Chondrocyte (in vitro differentiated cells): ENCODE results near the gene THEM4. TPM values are rescaled to one million over a fixed set of nuclear protein-coding genes. Genes with fewer than 3 reads are reported as not detected.

ENCODE experiments used
- DNase-seq: peaks from one replicate; pipeline ENCODE4 v3.0.0; 2021; ENCODE audit warnings: mixed read lengths, low spot score
- H3K27ac Mint-ChIP-seq: one replicate; pipeline ENCODE4 v1.8.0; 2021; ENCODE audit warnings: mild to moderate bottlenecking, moderate library complexity, mixed read lengths; ENCODE audit not compliant: unreplicated experiment
- H3K27me3 Mint-ChIP-seq: 2 replicates; pipeline ENCODE4 v1.8.0; 2021; ENCODE audit warnings: low read depth, mixed read lengths
- H3K36me3 Mint-ChIP-seq: 2 replicates; pipeline ENCODE4 v1.8.0; 2021; ENCODE audit warnings: low read depth, mixed read lengths
- H3K4me1 Mint-ChIP-seq: 2 replicates; pipeline ENCODE4 v1.8.0; 2021; ENCODE audit warnings: low read depth, mild to moderate bottlenecking, mixed read lengths
- H3K4me3 Mint-ChIP-seq: one replicate; pipeline ENCODE4 v1.8.0; 2021; ENCODE audit warnings: mild to moderate bottlenecking, moderate library complexity, mixed read lengths; ENCODE audit not compliant: unreplicated experiment
- H3K9me3 Mint-ChIP-seq: 2 replicates; pipeline ENCODE4 v1.8.0; 2021; ENCODE audit warnings: low read depth, mixed read lengths
- total RNA-seq: library from RNA; stranded (reverse); gene quantifications from 3 replicates; pipeline ENCODE4 v1.2.1, GENCODE V29; 2021
- TF ChIP-seq, protein P1 (sequence below): fragments of 200-600 bp; sonication (generic); IDR thresholded peaks from 2 replicates; pipeline ENCODE4 v1.5.0; 2021; ENCODE audit warnings: antibody characterized with exemption, mild to moderate bottlenecking, moderate library complexity

THEM4 gene
- total RNA-seq, 1 donor from 2014 or later, result 6.9 TPM

DNA sequence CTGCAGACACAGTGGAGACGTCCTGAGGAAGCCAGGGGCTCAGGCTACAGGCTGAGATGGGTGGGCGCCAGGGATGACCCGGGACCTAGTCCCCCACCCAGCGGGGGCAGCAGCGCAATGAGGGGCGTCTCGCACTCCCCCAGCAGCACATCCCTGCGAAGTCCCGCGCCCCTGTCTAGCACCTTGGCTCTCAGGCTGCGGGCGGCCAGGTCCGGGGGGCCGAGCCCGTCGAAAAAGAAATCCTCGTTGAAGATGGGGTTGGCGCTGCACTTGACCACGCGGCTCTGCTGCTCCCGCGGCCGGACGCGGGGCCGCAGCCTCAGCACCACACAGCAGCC is 71.5 kb downstream of the THEM4 start:
- peak overlapping the region; percentile 27 for H3K4me3 Mint-ChIP-seq
- no peak for DNase-seq
- peaks cover 14% of the 10 kb centered on the region for H3K4me1 Mint-ChIP-seq
- no peak overlapping the region for H3K27ac Mint-ChIP-seq
- no peaks in the 10 kb centered on the region for H3K36me3 Mint-ChIP-seq
- no peaks in the 10 kb centered on the region for H3K9me3 Mint-ChIP-seq
- TF ChIP-seq, protein P1, sequence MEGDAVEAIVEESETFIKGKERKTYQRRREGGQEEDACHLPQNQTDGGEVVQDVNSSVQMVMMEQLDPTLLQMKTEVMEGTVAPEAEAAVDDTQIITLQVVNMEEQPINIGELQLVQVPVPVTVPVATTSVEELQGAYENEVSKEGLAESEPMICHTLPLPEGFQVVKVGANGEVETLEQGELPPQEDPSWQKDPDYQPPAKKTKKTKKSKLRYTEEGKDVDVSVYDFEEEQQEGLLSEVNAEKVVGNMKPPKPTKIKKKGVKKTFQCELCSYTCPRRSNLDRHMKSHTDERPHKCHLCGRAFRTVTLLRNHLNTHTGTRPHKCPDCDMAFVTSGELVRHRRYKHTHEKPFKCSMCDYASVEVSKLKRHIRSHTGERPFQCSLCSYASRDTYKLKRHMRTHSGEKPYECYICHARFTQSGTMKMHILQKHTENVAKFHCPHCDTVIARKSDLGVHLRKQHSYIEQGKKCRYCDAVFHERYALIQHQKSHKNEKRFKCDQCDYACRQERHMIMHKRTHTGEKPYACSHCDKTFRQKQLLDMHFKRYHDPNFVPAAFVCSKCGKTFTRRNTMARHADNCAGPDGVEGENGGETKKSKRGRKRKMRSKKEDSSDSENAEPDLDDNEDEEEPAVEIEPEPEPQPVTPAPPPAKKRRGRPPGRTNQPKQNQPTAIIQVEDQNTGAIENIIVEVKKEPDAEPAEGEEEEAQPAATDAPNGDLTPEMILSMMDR, result no peak
- H3K27me3 Mint-ChIP-seq, result peaks cover 22% of the 10 kb centered on the region

DNA sequence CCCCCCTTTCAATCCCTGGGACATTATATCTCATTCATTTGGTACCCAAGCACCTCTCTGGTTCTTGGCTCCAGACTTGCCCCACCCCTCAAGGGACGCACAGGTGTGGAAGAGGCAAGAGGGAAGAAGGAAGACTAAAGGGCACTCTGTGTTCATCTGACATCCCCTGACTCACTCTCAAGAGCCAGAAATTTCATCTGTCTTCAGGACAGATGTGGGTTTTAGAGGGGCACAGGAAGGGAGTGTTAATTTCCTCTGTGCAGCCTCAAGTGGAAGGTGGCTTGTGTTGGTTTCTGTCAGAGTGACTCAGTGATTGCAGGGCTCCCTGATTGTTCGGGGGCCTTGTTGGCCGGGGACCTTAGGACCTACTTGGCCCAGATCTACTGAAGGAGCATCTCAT is 72.1 kb downstream of the THEM4 start:
- no peak for DNase-seq
- no peaks in the 10 kb centered on the region for H3K9me3 Mint-ChIP-seq
- no peak overlapping the region for H3K27ac Mint-ChIP-seq
- TF ChIP-seq, protein P1, result no peak
- H3K36me3 Mint-ChIP-seq, result no peaks in the 10 kb centered on the region
- peak overlapping the region; percentile 27 for H3K4me3 Mint-ChIP-seq
- peaks cover 14% of the 10 kb centered on the region for H3K4me1 Mint-ChIP-seq
- peaks cover 22% of the 10 kb centered on the region for H3K27me3 Mint-ChIP-seq

- no peaks in the 10 kb centered on the region for H3K36me3 Mint-ChIP-seq
- H3K4me1 Mint-ChIP-seq, result peaks cover 10% of the 10 kb centered on the region
- H3K4me3 Mint-ChIP-seq, result no peak overlapping the region
- no peak for DNase-seq
- H3K9me3 Mint-ChIP-seq, result no peaks in the 10 kb centered on the region
- H3K27me3 Mint-ChIP-seq, result peaks cover 22% of the 10 kb centered on the region
- TF ChIP-seq, protein P1, result no peak
- H3K27ac Mint-ChIP-seq, result no peak overlapping the region
Observed at GRCh38 chr1:151835596-151835995, 73.7 kb downstream of the THEM4 start.

GRCh38 chr1:151834239-151834638 is 75.1 kb downstream of the THEM4 start:
- peaks cover 8% of the 10 kb centered on the region for H3K4me1 Mint-ChIP-seq
- no peaks in the 10 kb centered on the region for H3K9me3 Mint-ChIP-seq
- H3K4me3 Mint-ChIP-seq, result no peak overlapping the region
- TF ChIP-seq, protein P1, result no peak
- no peak for DNase-seq
- no peaks in the 10 kb centered on the region for H3K36me3 Mint-ChIP-seq
- H3K27me3 Mint-ChIP-seq, result peaks cover 18% of the 10 kb centered on the region
- no peak overlapping the region for H3K27ac Mint-ChIP-seq

DNA sequence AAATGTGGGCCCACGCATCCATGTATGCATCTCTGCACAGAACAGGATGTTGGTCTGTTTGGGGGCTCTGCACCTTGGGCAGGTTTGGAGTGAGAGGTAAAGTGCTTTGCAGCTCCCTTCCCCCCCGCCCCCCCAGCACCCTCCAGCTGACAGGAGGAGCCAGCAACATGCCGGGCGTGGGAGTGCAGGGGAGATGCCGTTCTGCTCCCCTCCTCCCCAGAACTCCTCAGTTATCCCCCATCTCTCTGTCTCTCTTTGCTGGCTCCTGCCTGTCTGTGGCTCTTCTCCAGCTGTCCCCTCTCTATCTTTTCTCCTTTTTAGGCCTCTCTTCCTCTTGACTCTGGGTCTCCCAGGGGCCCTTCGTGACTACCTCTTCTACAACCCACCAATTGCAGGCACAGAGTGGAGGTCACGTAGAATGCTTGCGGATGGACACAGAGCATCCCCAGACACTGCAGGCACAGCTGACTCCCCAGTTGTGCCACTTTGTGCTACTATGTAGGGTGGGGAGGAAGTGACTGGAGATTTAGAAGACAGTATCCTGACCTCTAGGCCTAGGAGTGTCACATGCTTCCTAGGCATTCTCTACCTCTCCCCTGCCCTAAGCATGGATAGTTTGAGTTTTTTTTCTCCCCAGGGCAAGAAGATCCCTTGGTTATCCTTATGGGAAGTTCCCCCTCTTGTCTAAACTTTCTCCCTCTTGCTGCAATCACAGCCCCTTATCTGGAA is 76.0 kb downstream of the THEM4 start:
- Mint-ChIP-seq H3K4me1 (peaks cover 12% of the 10 kb centered on the region), H3K27ac (no peak overlapping the region), H3K36me3 (no peaks in the 10 kb centered on the region), H3K27me3 (peaks cover 20% of the 10 kb centered on the region), H3K9me3 (no peaks in the 10 kb centered on the region), H3K4me3 (no peak overlapping the region)
- TF ChIP-seq, protein P1, result no peak
- no peak for DNase-seq
